HepG2 (cell line): ENCODE results near the gene ARAP3.
"Not testable (repeated sequence)": the region's sequence is repeated elsewhere in the genome, so short reads cannot be mapped to it uniquely, and the experiment has no call there.

Experiments
- MAFF ChIP-seq: IDR thresholded peaks from 2 replicates; pipeline ENCODE4 v1.6.1; 2011; ENCODE audit warnings: low read depth, low read length, improper control_type of control experiment
- ZFP36 ChIP-seq: fragments of 150-350 bp; IDR thresholded peaks from 2 replicates; pipeline ENCODE4 v1.6.1; 2018; ENCODE audit warnings: borderline replicate concordance, low read length, low read depth; ENCODE audit not compliant: partially characterized antibody
- ZNF318 ChIP-seq: sonication (generic); formaldehyde crosslinking; IDR thresholded peaks from 2 replicates; pipeline ENCODE4 v1.4.0; 2020; ENCODE audit warnings: mild to moderate bottlenecking, missing genetic modification reagents

DNA sequence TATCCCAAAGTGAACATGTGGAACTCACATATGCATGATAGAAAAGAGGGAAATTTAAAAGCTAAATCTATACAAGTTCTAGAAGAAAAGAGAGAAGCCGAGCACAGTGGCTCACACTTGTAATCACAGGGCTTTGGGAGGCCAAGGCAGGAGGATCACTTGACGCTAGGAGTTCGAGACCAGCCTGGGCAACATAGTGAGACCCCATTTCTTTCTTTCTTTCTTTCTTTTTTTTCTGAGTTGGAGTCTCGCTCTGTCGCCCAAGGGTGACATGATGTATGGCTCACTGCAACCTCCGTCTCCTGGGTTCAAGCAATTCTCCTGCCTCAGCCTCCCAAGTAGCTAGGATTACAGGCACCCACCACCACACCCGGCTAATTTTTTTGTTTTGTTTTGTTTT is 72.1 kb downstream of the ARAP3 start:
- TF ChIP-seq ZFP36; MAFF; ZNF318 (CRISPR knock-in tag): not testable (repeated sequence)
